K562 (cell line): ENCODE results near the gene ITM2B. TPM values are rescaled to one million over a fixed set of nuclear protein-coding genes. Genes with fewer than 3 reads are reported as not detected.

Experiments used
- ATAC-seq: fragments of 200-7000 bp; cut with Tn5 transposase; 3 replicates; pipeline ENCODE4 v1.9.1; 2020; ENCODE audit warnings: moderate library complexity
- BruUV-seq: library from RNA; stranded (reverse); fragments of 400-500 nt; replicated peaks from 2 replicates; lab custom pipeline; 2021; lab: Mats Ljungman, UMichigan
- CTCF ChIA-PET: fragments of 300-600 bp; formaldehyde crosslinking; extraction: SDS; loops from one replicate; lab custom pipeline; 2021; ENCODE audit warnings: low intra/inter-chr PET ratio; lab: Yijun Ruan, JAX
- POLR2A ChIA-PET: fragments of 300-600, 350-650 bp; sonication (Branson Sonifier 250); formaldehyde crosslinking; extraction: SDS; loops from one replicate; lab custom pipeline; 2021; ENCODE audit warnings: antibody characterized with exemption, inconsistent platforms; lab: Yijun Ruan, JAX
- DNase-seq, 4 experiments: peaks; one replicate each; pipeline versions ENCODE4 v3.0.0 to v3.0.0-alpha.2; 2011 to 2018; ENCODE audit warnings: low spot score in 3 of 4, mixed read lengths in 3 of 4; ENCODE audit errors: extremely low read depth in 1 of 4
- FAIRE-seq: peaks from 2 replicates; lab custom pipeline; 2011; peaks lifted over from hg19 to GRCh38; lab: Jason Lieb, UNC
- H2AFZ ChIP-seq: 2 replicates; pipeline ENCODE4 v1.6.0; 2011; ENCODE audit warnings: low read depth, low read length, control low read depth, inconsistent platforms
- H3K27ac ChIP-seq: fragments of 200-600 bp; 3 replicates; pipeline ENCODE4 v1.8.0; 2011; ENCODE audit warnings: low read depth, mild to moderate bottlenecking, control low read depth, inconsistent platforms, low read length, moderate library complexity, mixed read lengths; ENCODE audit errors: extremely low read depth
- H3K27me3 ChIP-seq, 2 experiments: fragments of 300-600 bp in 1 of 2; 2 replicates in 1 of 2; 3 replicates in 1 of 2; pipeline versions ENCODE4 v1.6.0 to v1.8.0; 2011; ENCODE audit warnings: inconsistent platforms in 2 of 2, low read length in 2 of 2, mild to moderate bottlenecking in 1 of 2, mixed read lengths in 1 of 2, moderate library complexity in 1 of 2; ENCODE audit not compliant: control insufficient read depth in 2 of 2, insufficient read depth in 2 of 2
- H3K36me3 ChIP-seq: fragments of 300-600 bp; 3 replicates; pipeline ENCODE4 v1.8.0; 2011; ENCODE audit warnings: mild to moderate bottlenecking, low read length, inconsistent platforms; ENCODE audit not compliant: control insufficient read depth, insufficient read depth
- H3K4me1 ChIP-seq, 2 experiments: fragments of 200-600 bp in 1 of 2; replicated peaks in 1 of 2; 2 replicates in 1 of 2; 3 replicates in 1 of 2; pipeline versions ENCODE4 v1.5.1 to v1.8.0; 2011; ENCODE audit warnings: inconsistent platforms in 2 of 2, low read length in 2 of 2, mild to moderate bottlenecking in 1 of 2, mixed read lengths in 1 of 2, moderate library complexity in 1 of 2; ENCODE audit not compliant: control insufficient read depth in 2 of 2, insufficient read depth in 2 of 2
- H3K4me2 ChIP-seq: 2 replicates; pipeline ENCODE4 v1.6.1; 2011; ENCODE audit warnings: low read length, control low read depth, inconsistent platforms, mixed read lengths; ENCODE audit not compliant: insufficient read depth
- H3K4me3 ChIP-seq: fragments of 200-600 bp; sonication (generic), shearing (Covaris generic); 2 replicates; pipeline ENCODE4 v1.5.1; 2016; ENCODE audit warnings: control low read depth, inconsistent platforms
- H3K79me2 ChIP-seq: fragments of 200-600 bp; 3 replicates; pipeline ENCODE4 v1.8.0; 2011; ENCODE audit warnings: low read length, inconsistent platforms; ENCODE audit not compliant: control insufficient read depth, insufficient read depth
- H3K9ac ChIP-seq, 2 experiments: 2 replicates each; pipeline versions ENCODE4 v1.6.0 to v1.6.1; 2011; ENCODE audit warnings: low read depth in 2 of 2, low read length in 2 of 2, control low read depth in 1 of 2, inconsistent platforms in 1 of 2, mild to moderate bottlenecking in 1 of 2, mixed read lengths in 1 of 2; ENCODE audit not compliant: insufficient read depth in 1 of 2
- H3K9me1 ChIP-seq: one replicate; pipeline ENCODE4 v1.6.0; 2011; ENCODE audit warnings: inconsistent platforms, mild to moderate bottlenecking, low read length, moderate library complexity; ENCODE audit not compliant: control insufficient read depth, insufficient read depth
- H3K9me3 ChIP-seq: replicated peaks from 2 replicates; pipeline ENCODE4 v1.5.1; 2011; ENCODE audit warnings: low read depth, low read length, inconsistent platforms; ENCODE audit not compliant: control insufficient read depth, insufficient read depth
- H4K20me1 ChIP-seq: replicated peaks from 2 replicates; pipeline ENCODE4 v1.6.1; 2011; ENCODE audit warnings: low read length, inconsistent platforms, mixed read lengths; ENCODE audit not compliant: control insufficient read depth, insufficient read depth
- BACH1 ChIP-seq: fragments of 200-800 bp; sonication (Bioruptor generic); IDR thresholded peaks from 2 replicates; pipeline ENCODE4 v1.6.1; 2016; ENCODE audit warnings: missing genetic modification characterization, missing compliant biosample characterization
- CBX1 ChIP-seq: sonication (generic); IDR thresholded peaks from 2 replicates; pipeline ENCODE4 v1.6.1; 2016; ENCODE audit warnings: antibody characterized with exemption, low read depth, mild to moderate bottlenecking
- CTCF ChIP-seq, 3 experiments: IDR thresholded peaks in 2 of 3; conservative IDR thresholded peaks in 1 of 3; 2 replicates each; pipeline ENCODE4 v1.5.1; 2011 to 2012; ENCODE audit warnings: low read length in 3 of 3, mild to moderate bottlenecking in 3 of 3, control low read depth in 2 of 3, improper control_type of control experiment in 1 of 3, inconsistent platforms in 1 of 3, low read depth in 1 of 3, mixed read lengths in 1 of 3, moderate library complexity in 1 of 3; ENCODE audit not compliant: insufficient read depth in 2 of 3
- DIDO1 ChIP-seq: fragments of 450-650 bp; IDR thresholded peaks from 2 replicates; pipeline ENCODE4 v1.6.1; 2016; ENCODE audit warnings: low read depth, missing biosample characterization, missing genetic modification characterization
- ESRRA ChIP-seq: fragments of 450-650 bp; IDR thresholded peaks from 2 replicates; pipeline ENCODE4 v1.6.1; 2014; ENCODE audit warnings: low read depth, mild to moderate bottlenecking, moderate library complexity, borderline replicate concordance
- HDAC8 ChIP-seq: fragments of 450-650 bp; IDR thresholded peaks from 2 replicates; pipeline ENCODE4 v1.6.1; 2016; ENCODE audit warnings: mild to moderate bottlenecking, missing genetic modification characterization, moderate library complexity, missing compliant biosample characterization
- HMBOX1 ChIP-seq: sonication (generic); IDR thresholded peaks from 2 replicates; pipeline ENCODE4 v1.6.1; 2016
- MITF ChIP-seq: IDR thresholded peaks from 2 replicates; pipeline ENCODE4 v1.6.1; 2014; ENCODE audit warnings: antibody characterized with exemption
- PPARD ChIP-seq: fragments of 250-450 bp; sonication (Bioruptor Pico); IDR thresholded peaks from 2 replicates; pipeline ENCODE4 v1.8.0; 2022; ENCODE audit warnings: inconsistent platforms, mild to moderate bottlenecking, moderate library complexity
- TAF1 ChIP-seq: IDR thresholded peaks from 2 replicates; pipeline ENCODE4 v1.6.1; 2011; ENCODE audit warnings: mild to moderate bottlenecking, low read length, moderate library complexity; ENCODE audit not compliant: insufficient read depth, control insufficient read depth, severe bottlenecking; ENCODE audit errors: extremely low read depth
- TAL1 ChIP-seq: fragments of 450-650 bp; IDR thresholded peaks from 2 replicates; pipeline ENCODE4 v1.6.1; 2016; ENCODE audit warnings: mild to moderate bottlenecking
- TCF7 ChIP-seq: sonication (generic); IDR thresholded peaks from 2 replicates; pipeline ENCODE4 v1.6.1; 2016; ENCODE audit warnings: antibody characterized with exemption, borderline replicate concordance
- THRB ChIP-seq: fragments of 450-650 bp; formaldehyde crosslinking; conservative IDR thresholded peaks from 2 replicates; pipeline ENCODE4 v1.4.0; 2022; ENCODE audit warnings: mild to moderate bottlenecking, missing genetic modification characterization
- ZNF143 ChIP-seq: sonication (generic); formaldehyde crosslinking; IDR thresholded peaks from 2 replicates; pipeline ENCODE4 v1.9.0; 2022; ENCODE audit warnings: mild to moderate bottlenecking, missing genetic modification reagents
- WGBS: fragments of 100-300 bp; shearing (Covaris generic); methylation state at CpG from one replicate; pipeline ENCODE4 v1.1.6; 2016; ENCODE audit warnings: low coverage, mixed read lengths; ENCODE audit not compliant: insufficient coverage; ENCODE audit errors: missing lambda C conversion rate; 5-methylcytosine and 5-hydroxymethylcytosine counted together
- in situ Hi-C: fragments of 300-500 bp; cut with MboI; formaldehyde crosslinking; loops from 4 replicates; pipeline ENCODE4 v1.15.0; 2018; ENCODE audit warnings: inconsistent platforms, mixed read lengths
- intact Hi-C: fragments of 100-400 bp; cut with micrococcal nuclease; formaldehyde crosslinking; loops from 2 replicates; pipeline ENCODE4 v1.14.2; 2022
- polyA plus RNA-seq, 8 experiments: library from polyadenylated mRNA; depleted of rRNA in 4 of 8; stranded (reverse) in 5 of 8; unstranded in 3 of 8; fragments of >200 nt; fragmentation: Nextera tagmentation in 2 of 8; fragmentation: Illumina TruSeq in 1 of 8; extraction: Ambion mirVana in 2 of 8; extraction: Trizol in 1 of 8; gene quantifications; 2 replicates each; pipeline versions ENCODE4 v1.2.1 to v1.2.3, GENCODE V29; 2011 to 2014; ENCODE audit warnings: inconsistent platforms in 1 of 8, missing spikeins in 1 of 8
- total RNA-seq, 7 experiments: library from RNA; depleted of rRNA in 6 of 7; stranded (reverse); fragments of >200 nt in 6 of 7; fragmentation: Illumina TruSeq in 2 of 7; extraction: Trizol in 2 of 7; gene quantifications; 2 replicates each; pipeline versions ENCODE4 v1.2.1 to v1.2.3, GENCODE V29; 2011 to 2021; ENCODE audit warnings: low replicate concordance in 1 of 7

Gene ITM2B
- total and polyA plus RNA-seq, 9 of the 15 experiments (the other 6 are each of a cell fraction or from before 2014, with no cell fraction given): 22.0 to 83.8 (median 45.0) TPM

GRCh38 chr13:48188131-48188530 lies 44.9 kb upstream of the ITM2B start (continued):
- TF ChIP-seq ZNF143 (CRISPR knock-in tag) (no peak), DIDO1 (tag) (no peak), HDAC8 (no peak), TAF1 (no peak), CTCF (IDR thresholded peaks at IDR 0.05 in 2 of 3, conservative IDR thresholded peaks at IDR 0.05 in 1 of 3; ENCODE audit: insufficient read depth in 2 of 3, low read depth in 1 of 3, low read length in 3 of 3) (no peak), MITF (no peak)

- Histone ChIP-seq H4K20me1 (no peaks in the 10 kb centered on the region), H3K9me3 (no peaks in the 10 kb centered on the region), H3K9me1 (no peaks in the 10 kb centered on the region), H3K27ac (no peak overlapping the region), H3K79me2 (no peaks in the 10 kb centered on the region), H3K27me3 (no peaks in the 10 kb centered on the region), H3K4me3 (no peak overlapping the region), H3K4me1 (no peaks in the 10 kb centered on the region), H3K4me2 (no peak overlapping the region), H3K36me3 (no peaks in the 10 kb centered on the region), H2AFZ (no peak overlapping the region), H3K9ac (no peak overlapping the region)
- CTCF ChIA-PET: no interaction called here
- no TSS peak for BruUV-seq
- in situ Hi-C loops: no loop called here
- no peak for ATAC-seq
- DNase-seq: no peak
- intact Hi-C loops: no loop called here
- no peak for FAIRE-seq
- WGBS: 10% methylated on average over 2 of the region's 2 CpGs
- POLR2A ChIA-PET: no interaction called here
- TF ChIP-seq CBX1: no peak
- TF ChIP-seq PPARD: no peak
- TF ChIP-seq HMBOX1: no peak
- no peak for TF ChIP-seq BACH1 (tag)
- no peak for TF ChIP-seq TAL1
- TF ChIP-seq ESRRA: no peak
- TF ChIP-seq THRB (CRISPR knock-in tag): no peak
- TF ChIP-seq TCF7: no peak
Measured at GRCh38 chr13:48188601-48189000, 44.4 kb upstream of the ITM2B start.
